Right lobe of liver (tissue), 4 donors: ENCODE results near the gene STK10.

Source experiments
- CTCF ChIP-seq, 4 donors: fragments of 200-600 bp in 3 of 4; fragments of 450-650 bp in 1 of 4; IDR thresholded peaks; one replicate each; pipeline versions ENCODE4 v1.5.1 to v1.8.0; 2016 to 2022; ENCODE audit warnings: antibody characterized with exemption in 4 of 4, mild to moderate bottlenecking in 2 of 4
- POLR2A ChIP-seq: fragments of 450-650 bp; IDR thresholded peaks from one replicate; pipeline ENCODE4 v1.6.1; 2017; ENCODE audit warnings: antibody characterized with exemption, mild to moderate bottlenecking
- donor health status: DM: no; HTN: no; CAD: no.
- donor health status: DM: no; HTN: no; CAD: no.
- donor health status: DM: no; HTN: yes; CAD: no.

DNA sequence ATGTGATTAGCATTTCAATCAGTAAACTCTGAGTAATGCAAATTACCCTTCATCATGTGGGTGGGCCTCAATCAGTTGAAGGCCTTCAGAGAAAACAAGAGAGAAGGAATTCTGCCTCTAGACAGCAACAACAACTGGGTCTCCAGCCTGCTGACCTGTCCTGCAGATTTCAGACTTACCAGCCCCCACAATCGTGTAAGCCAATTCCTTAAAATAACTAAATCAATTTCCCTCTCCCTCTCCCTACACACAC is 139.9 kb downstream of the STK10 start:
- TF ChIP-seq CTCF (IDR thresholded peaks at IDR 0.05) (no peak), POLR2A (no peak)
